GM21723 (cell line): ENCODE data around the gene IRS2.

ENCODE experiments used
- ATAC-seq: cut with Tn5 transposase; IDR thresholded peaks from one replicate; pipeline ENCODE4 v1.9.1; 2021; ENCODE audit warnings: mild to moderate bottlenecking, moderate library complexity; ENCODE audit not compliant: unreplicated experiment

Gene IRS2

DNA sequence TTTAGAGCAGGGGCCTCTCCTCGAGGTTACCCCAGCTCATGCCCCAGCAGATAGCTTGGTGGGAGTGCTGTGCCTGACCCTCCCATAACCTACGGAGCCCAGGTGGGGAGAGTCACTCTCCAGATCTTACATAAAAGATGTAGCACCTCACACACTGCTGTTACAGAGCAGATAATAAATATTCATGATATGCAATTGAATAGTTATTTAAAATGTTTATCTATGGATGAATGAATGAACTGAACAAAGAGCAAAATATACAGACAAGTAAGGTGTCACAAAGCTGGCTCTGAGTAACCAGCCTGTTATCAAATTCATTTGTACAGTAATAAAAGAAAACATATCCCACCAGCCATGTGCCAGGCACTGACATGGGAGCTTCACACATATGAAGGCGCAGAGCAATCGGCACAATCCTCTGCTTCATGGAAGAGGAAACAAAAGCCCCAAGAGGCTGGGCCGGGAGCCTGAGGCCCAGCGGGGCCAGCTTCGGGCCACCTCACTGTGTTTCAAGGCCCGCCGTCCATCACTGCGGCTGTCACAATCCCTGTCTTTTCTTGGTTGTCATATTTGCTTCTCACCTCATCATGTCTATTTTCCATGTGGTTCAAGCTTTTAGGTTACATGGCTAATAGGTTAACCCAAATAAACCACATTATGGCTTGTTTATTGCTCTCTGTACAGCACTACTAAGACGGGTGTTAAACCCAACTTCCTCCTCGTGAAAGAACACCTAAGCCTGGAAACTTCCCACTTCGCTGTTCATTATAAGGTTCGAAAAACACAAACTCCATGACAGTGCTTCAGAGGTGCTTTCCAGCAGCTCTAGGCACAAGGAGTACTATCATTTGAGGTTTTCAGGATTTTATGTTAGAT is 78.4 kb downstream of the IRS2 start:
- no peak for ATAC-seq

DNA sequence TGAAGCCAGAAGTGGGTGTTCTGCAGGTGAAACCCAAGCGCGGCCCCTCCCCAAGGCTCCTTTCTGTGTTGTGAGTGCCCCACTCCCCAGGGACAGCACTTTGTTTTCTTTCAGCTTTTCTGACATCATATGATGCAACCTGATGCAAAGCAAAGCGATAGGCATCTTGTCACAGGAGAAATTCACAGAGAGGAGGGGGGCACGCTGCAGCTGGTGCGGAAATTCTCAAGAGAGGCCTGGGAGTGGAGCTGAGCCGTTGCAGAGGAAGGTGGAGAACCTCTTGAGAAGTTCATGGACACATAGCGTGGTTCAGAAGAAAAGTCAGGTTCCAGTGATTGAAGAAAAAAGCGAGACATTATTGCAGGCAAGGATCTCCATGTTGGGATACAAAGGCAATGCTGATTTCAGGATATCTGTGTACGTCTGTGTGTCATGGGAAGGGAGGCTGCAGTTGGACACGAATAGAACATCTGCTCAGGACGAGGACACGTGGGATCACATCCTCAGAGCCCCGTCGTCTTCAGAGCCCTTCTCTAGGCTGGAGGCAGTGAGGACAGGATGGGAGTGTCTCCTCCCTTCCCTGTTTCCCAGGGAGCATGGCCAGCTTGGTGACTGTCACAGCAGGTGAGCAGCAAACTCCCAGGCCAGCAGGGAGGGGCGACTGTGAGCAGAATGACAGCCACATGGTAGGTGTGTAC is 79.2 kb downstream of the IRS2 start:
- no peak for ATAC-seq

GRCh38 chr13:109706015-109706715 is 80.2 kb downstream of the IRS2 start:
- ATAC-seq, result no peak

GRCh38 chr13:109704771-109705635 is 81.4 kb downstream of the IRS2 start:
- no peak for ATAC-seq

GRCh38 chr13:109703250-109703649 is 83.1 kb downstream of the IRS2 start:
- ATAC-seq, result no peak
